OCI-LY7 (cell line): ENCODE measurements around the gene MTRF1L. TPM values are rescaled to one million over a fixed set of nuclear protein-coding genes. Genes with fewer than 3 reads are reported as not detected.
"Not testable (repeated sequence)": the region's sequence is repeated elsewhere in the genome, so short reads cannot be mapped to it uniquely, and the experiment has no call there.

Source experiments
- BruUV-seq: library from RNA; stranded (reverse); fragments of 400-500 nt; replicated peaks from 2 replicates; lab custom pipeline; 2021; lab: Mats Ljungman, UMichigan
- CTCF ChIA-PET: fragments of 300-600 bp; sonication (Branson Sonifier 250); formaldehyde crosslinking; loops from one replicate; lab custom pipeline; 2022; ENCODE audit warnings: antibody characterized with exemption; ENCODE audit not compliant: unreplicated experiment; lab: Charles Lee
- POLR2A ChIA-PET: fragments of 300-600 bp; sonication (Branson Sonifier 250); formaldehyde crosslinking; loops from one replicate; lab custom pipeline; 2022; ENCODE audit warnings: antibody characterized with exemption; lab: Charles Lee
- DNase-seq: peaks from one replicate; pipeline ENCODE4 v3.0.0-alpha.2; 2015; ENCODE audit warnings: low spot score
- H2AFZ ChIP-seq: fragments of 200-600 bp; sonication (generic), shearing (Covaris generic); 2 replicates; pipeline ENCODE4 v1.6.1; 2014; ENCODE audit warnings: mild to moderate bottlenecking, antibody characterized with exemption, low read length, moderate library complexity
- H3K27ac ChIP-seq: fragments of 200-600 bp; sonication (generic); 2 replicates; pipeline ENCODE4 v1.5.1; 2014; ENCODE audit warnings: mixed run types, low read depth, mild to moderate bottlenecking, moderate library complexity, low read length, inconsistent platforms; ENCODE audit not compliant: poor library complexity, severe bottlenecking
- H3K36me3 ChIP-seq: fragments of 200-600 bp; sonication (generic); 2 replicates; pipeline ENCODE4 v1.6.1; 2014; ENCODE audit warnings: mild to moderate bottlenecking, antibody characterized with exemption, low read length, moderate library complexity, mixed read lengths; ENCODE audit not compliant: insufficient read depth
- H3K4me1 ChIP-seq: fragments of 200-600 bp; sonication (generic); 2 replicates; pipeline ENCODE4 v1.5.1; 2014; ENCODE audit warnings: mild to moderate bottlenecking, low read length; ENCODE audit not compliant: insufficient read depth, poor library complexity, severe bottlenecking
- H3K4me2 ChIP-seq: fragments of 200-600 bp; sonication (generic); 2 replicates; pipeline ENCODE4 v1.6.1; 2014; ENCODE audit warnings: mild to moderate bottlenecking, low read length
- H3K4me3 ChIP-seq: fragments of 200-600 bp; sonication (generic); 2 replicates; pipeline ENCODE4 v1.5.1; 2014; ENCODE audit warnings: mild to moderate bottlenecking, low read depth, low read length; ENCODE audit not compliant: poor library complexity, severe bottlenecking
- H3K79me2 ChIP-seq: fragments of 200-600 bp; sonication (generic); 2 replicates; pipeline ENCODE4 v1.6.1; 2016; ENCODE audit warnings: low read depth, mild to moderate bottlenecking, low read length, moderate library complexity, mixed read lengths; ENCODE audit not compliant: insufficient read depth
- H3K9me2 ChIP-seq: fragments of 200-600 bp; sonication (generic); 2 replicates; pipeline ENCODE4 v1.6.1; 2016; ENCODE audit warnings: mild to moderate bottlenecking, low read length, mixed read lengths; ENCODE audit not compliant: insufficient read depth
- H3K9me3 ChIP-seq: fragments of 200-600 bp; sonication (generic); 2 replicates; pipeline ENCODE4 v1.6.1; 2014; ENCODE audit warnings: mild to moderate bottlenecking, mixed run types, low read length, mixed read lengths
- H4K20me1 ChIP-seq: fragments of 200-600 bp; sonication (generic); 2 replicates; pipeline ENCODE4 v1.6.1; 2014; ENCODE audit warnings: mild to moderate bottlenecking, antibody characterized with exemption, low read length, moderate library complexity, mixed read lengths; ENCODE audit not compliant: insufficient read depth
- EZH2phosphoT487 ChIP-seq: fragments of 200-600 bp; sonication (generic); IDR thresholded peaks from 2 replicates; pipeline ENCODE4 v1.6.1; 2018; ENCODE audit warnings: low read depth, borderline replicate concordance, mild to moderate bottlenecking, mixed run types, antibody characterized with exemption, low read length, moderate library complexity, mixed read lengths
- intact Hi-C: fragments of 100-400 bp; cut with micrococcal nuclease; formaldehyde crosslinking; loops from one replicate; pipeline ENCODE4 v1.10.0; 2022; ENCODE audit not compliant: unreplicated experiment
- total RNA-seq, 2 experiments: library from RNA; depleted of rRNA in 1 of 2; stranded (reverse); fragments of >200 nt in 1 of 2; shearing (Covaris generic) in 1 of 2; gene quantifications; 2 replicates each; pipeline ENCODE4 v1.2.3, GENCODE V29; 2014 to 2022
- TF ChIP-seq, protein P1 (sequence below): fragments of 200-600 bp; sonication (generic); conservative IDR thresholded peaks from 2 replicates; pipeline ENCODE4 v1.5.1; 2014; ENCODE audit warnings: mild to moderate bottlenecking, antibody characterized with exemption, low read length, moderate library complexity, mixed read lengths

MTRF1L gene
- total RNA-seq, 2 experiments from 2014 or later, result 11.0 to 19.2 TPM

GRCh38 chr6:153001767-153002612 is 519 bp downstream of the MTRF1L start:
- peak; percentile 29 for DNase-seq
- intact Hi-C loops, result loop anchor here (2.0 to 5.0 kb wide), 4 partner anchors 19 to 700 kb away; partner anchors contain the start of gene FBXO5
- Histone ChIP-seq H3K4me3 (peak overlapping the region; percentile 75), H3K36me3 (peaks cover 39% of the 10 kb centered on the region), H3K27ac (peak overlapping the region; percentile 57), H3K4me1 (peaks cover 22% of the 10 kb centered on the region), H4K20me1 (peaks cover 9% of the 10 kb centered on the region; the same call in 1 of the 2 replicates), H2AFZ (peak overlapping the region; percentile 95; the same call in 1 of the 2 replicates), H3K9me2 (no peaks in the 10 kb centered on the region), H3K79me2 (peaks cover 71% of the 10 kb centered on the region), H3K9me3 (no peaks in the 10 kb centered on the region; the same call in 1 of the 2 replicates), H3K4me2 (peak overlapping the region; percentile 86)
- ChIA-PET CTCF (interaction anchor here (0.9 kb wide), 1 partner anchor 48 kb away, joined by 3 read pairs; no protein-coding TSS in a partner anchor), POLR2A (interaction anchor here (0.7 to 4.8 kb wide), 3 partner anchors 16 to 686 kb away, joined by 3 to 40 read pairs (median 4); partner anchors contain the start of gene FBXO5)
- BruUV-seq, result TSS peak; percentile 68
- TF ChIP-seq, protein P1, sequence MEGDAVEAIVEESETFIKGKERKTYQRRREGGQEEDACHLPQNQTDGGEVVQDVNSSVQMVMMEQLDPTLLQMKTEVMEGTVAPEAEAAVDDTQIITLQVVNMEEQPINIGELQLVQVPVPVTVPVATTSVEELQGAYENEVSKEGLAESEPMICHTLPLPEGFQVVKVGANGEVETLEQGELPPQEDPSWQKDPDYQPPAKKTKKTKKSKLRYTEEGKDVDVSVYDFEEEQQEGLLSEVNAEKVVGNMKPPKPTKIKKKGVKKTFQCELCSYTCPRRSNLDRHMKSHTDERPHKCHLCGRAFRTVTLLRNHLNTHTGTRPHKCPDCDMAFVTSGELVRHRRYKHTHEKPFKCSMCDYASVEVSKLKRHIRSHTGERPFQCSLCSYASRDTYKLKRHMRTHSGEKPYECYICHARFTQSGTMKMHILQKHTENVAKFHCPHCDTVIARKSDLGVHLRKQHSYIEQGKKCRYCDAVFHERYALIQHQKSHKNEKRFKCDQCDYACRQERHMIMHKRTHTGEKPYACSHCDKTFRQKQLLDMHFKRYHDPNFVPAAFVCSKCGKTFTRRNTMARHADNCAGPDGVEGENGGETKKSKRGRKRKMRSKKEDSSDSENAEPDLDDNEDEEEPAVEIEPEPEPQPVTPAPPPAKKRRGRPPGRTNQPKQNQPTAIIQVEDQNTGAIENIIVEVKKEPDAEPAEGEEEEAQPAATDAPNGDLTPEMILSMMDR, result no peak
- no peak for TF ChIP-seq EZH2phosphoT487

DNA sequence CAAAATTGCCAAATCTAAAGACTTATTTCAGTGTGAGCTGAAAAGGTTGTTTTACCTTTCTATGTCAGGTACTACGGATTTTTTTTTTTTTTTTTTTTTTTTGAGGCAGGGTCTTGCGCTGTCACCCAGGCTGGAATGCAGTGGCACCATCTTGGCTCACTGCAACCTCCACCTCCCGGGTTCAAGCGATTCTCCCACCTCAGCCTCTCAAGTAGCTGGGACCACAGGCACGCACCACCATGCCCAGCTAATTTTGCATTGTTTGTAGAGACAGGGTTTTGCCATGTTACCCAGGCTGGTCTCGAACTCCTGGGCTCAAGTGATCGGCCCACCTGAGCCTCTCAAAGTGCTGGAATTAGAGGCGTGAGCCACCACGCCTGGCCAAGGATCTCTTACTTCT is 1.7 kb downstream of the MTRF1L start:
- H3K9me3 ChIP-seq, DNase-seq, H3K9me2 ChIP-seq, H2AFZ ChIP-seq, BruUV-seq, H3K27ac ChIP-seq: not testable (repeated sequence)
- ChIA-PET CTCF (interaction anchor here (1.0 kb wide), 1 partner anchor 21 kb away, joined by 3 read pairs; no protein-coding TSS in a partner anchor), POLR2A (interaction anchor here (0.7 to 4.8 kb wide), 6 partner anchors 15 to 45 kb away, joined by 3 to 40 read pairs (median 6); partner anchors contain the start of gene FBXO5)
- peaks cover 83% of the 10 kb centered on the region for H3K79me2 ChIP-seq
- H3K4me2 ChIP-seq, result peak overlapping the region; percentile 86
- H3K36me3 ChIP-seq, result peaks cover 51% of the 10 kb centered on the region
- intact Hi-C loops, result loop anchor here (5.0 kb wide), 2 partner anchors 318 to 698 kb away; no protein-coding TSS in a partner anchor
- H3K4me3 ChIP-seq, result peak overlapping the region; percentile 75
- H4K20me1 ChIP-seq, result peaks cover 12% of the 10 kb centered on the region; the same call in 1 of the 2 replicates
- peaks cover 22% of the 10 kb centered on the region for H3K4me1 ChIP-seq

DNA sequence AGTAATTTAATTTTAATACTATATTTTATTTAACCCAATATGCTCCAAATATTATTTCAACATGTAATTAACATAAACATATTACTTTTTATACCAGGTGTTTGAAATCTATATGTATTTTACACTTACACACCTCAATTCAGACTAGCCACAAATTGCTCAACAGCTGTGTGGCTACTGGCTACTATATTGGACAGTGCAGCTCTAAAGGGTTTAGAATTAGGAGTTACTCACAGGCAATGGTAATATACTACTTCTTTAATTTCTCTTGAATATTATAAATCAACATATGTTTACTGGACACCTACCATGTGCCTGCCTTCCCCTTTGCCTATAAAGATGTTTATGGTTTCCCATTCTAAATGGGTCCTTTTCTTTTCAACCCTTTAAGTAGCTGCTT is 2.3 kb downstream of the MTRF1L start:
- peaks cover 13% of the 10 kb centered on the region; the same call in 1 of the 2 replicates for H4K20me1 ChIP-seq
- CTCF ChIA-PET, result interaction anchor here (1.0 kb wide), 1 partner anchor 21 kb away, joined by 3 read pairs; no protein-coding TSS in a partner anchor
- peaks cover 56% of the 10 kb centered on the region for H3K36me3 ChIP-seq
- H3K9me3 ChIP-seq, result no peaks in the 10 kb centered on the region; the same call in 1 of the 2 replicates
- H2AFZ ChIP-seq, result no peak overlapping the region
- H3K4me2 ChIP-seq, result peak overlapping the region; percentile 86
- no TSS peak for BruUV-seq
- DNase-seq, result no peak
- no peak overlapping the region for H3K27ac ChIP-seq
- peaks cover 89% of the 10 kb centered on the region for H3K79me2 ChIP-seq
- POLR2A ChIA-PET, result interaction anchor here (0.5 to 4.8 kb wide), 7 partner anchors 10 to 45 kb away, joined by 3 to 40 read pairs (median 5); partner anchors contain the start of gene FBXO5
- H3K9me2 ChIP-seq, result no peaks in the 10 kb centered on the region
- H3K4me3 ChIP-seq, result peak overlapping the region; percentile 2
- H3K4me1 ChIP-seq, result peaks cover 22% of the 10 kb centered on the region
- TF ChIP-seq, protein P1, result no peak
- TF ChIP-seq EZH2phosphoT487, result no peak
- intact Hi-C loops, result loop anchor here (5.0 kb wide), 2 partner anchors 318 to 698 kb away; no protein-coding TSS in a partner anchor

DNA sequence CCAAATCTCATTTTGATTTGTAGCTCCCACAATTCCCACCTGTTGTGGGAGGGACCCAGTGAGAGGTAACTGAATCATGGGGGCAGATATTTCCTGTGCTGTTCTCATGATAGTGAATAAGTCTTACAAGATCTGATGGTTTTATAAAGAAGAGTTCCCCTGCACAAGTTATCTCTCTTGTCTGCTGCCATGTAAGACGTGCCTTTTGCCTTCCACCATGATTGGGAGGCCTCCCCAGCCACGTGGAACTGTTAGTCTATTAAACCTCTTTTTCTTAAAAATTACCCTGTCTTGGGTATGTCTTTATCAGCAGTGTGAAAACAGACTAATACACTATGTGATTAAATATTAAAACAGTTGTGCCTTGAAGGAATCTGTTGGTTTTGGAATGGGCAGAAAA is 3.0 kb downstream of the MTRF1L start:
- intact Hi-C loops, BruUV-seq: not testable (repeated sequence)
- CTCF ChIA-PET, result interaction anchor here (1.0 kb wide), 1 partner anchor 20 kb away, joined by 3 read pairs; no protein-coding TSS in a partner anchor

More for the DNA sequence above, 3.0 kb downstream of the MTRF1L start:
- H3K9me2 ChIP-seq, H3K4me3 ChIP-seq, DNase-seq, H2AFZ ChIP-seq, H3K27ac ChIP-seq, H3K9me3 ChIP-seq: not testable (repeated sequence)
- H3K36me3 ChIP-seq, result peaks cover 63% of the 10 kb centered on the region
- peak overlapping the region; percentile 29; the same call in 1 of the 2 replicates for H3K4me2 ChIP-seq
- peaks cover 94% of the 10 kb centered on the region for H3K79me2 ChIP-seq
- peaks cover 13% of the 10 kb centered on the region; the same call in 1 of the 2 replicates for H4K20me1 ChIP-seq
- POLR2A ChIA-PET, result interaction anchor here (1.6 to 4.8 kb wide), 4 partner anchors 14 to 315 kb away, joined by 5 to 40 read pairs (median 6); partner anchors contain the start of gene FBXO5
- H3K4me1 ChIP-seq, result peaks cover 22% of the 10 kb centered on the region
